GM12878 (cell line): ENCODE results near the gene MATN4. TPM values are rescaled to one million over a fixed set of nuclear protein-coding genes. Genes with fewer than 3 reads are reported as not detected.

Source experiments
- ATAC-seq: fragments of 200-7000 bp; cut with Tn5 transposase; 3 replicates; pipeline ENCODE4 v1.9.1; 2020; ENCODE audit warnings: mild to moderate bottlenecking, moderate library complexity
- BruUV-seq: library from RNA; stranded (reverse); fragments of 400-500 nt; replicated peaks from 2 replicates; lab custom pipeline; 2021; lab: Mats Ljungman, UMichigan
- CTCF ChIA-PET: fragments of 300-600 bp; sonication (Branson Sonifier 250); formaldehyde crosslinking; extraction: SDS; loops from one replicate; lab custom pipeline; 2021; ENCODE audit warnings: inconsistent platforms; lab: Yijun Ruan, JAX
- POLR2A ChIA-PET: fragments of 350-600 bp; formaldehyde crosslinking; extraction: SDS; loops from one replicate; lab custom pipeline; 2021; ENCODE audit warnings: inconsistent platforms; lab: Charles Lee
- RAD21 ChIA-PET: fragments of 300-600 bp; sonication (Branson Sonifier 250); formaldehyde crosslinking; loops from one replicate; lab custom pipeline; 2023; ENCODE audit warnings: antibody characterized with exemption; ENCODE audit not compliant: unreplicated experiment; lab: Charles Lee
- SMC1A ChIA-PET: fragments of 300-600 bp; sonication (Branson Sonifier 250); formaldehyde crosslinking; loops from one replicate; lab custom pipeline; 2023; ENCODE audit not compliant: unreplicated experiment, uncharacterized antibody; lab: Charles Lee
- DNase-seq: peaks from one replicate; pipeline ENCODE4 v3.0.0-alpha.2; 2011; ENCODE audit warnings: low read depth, low spot score
- FAIRE-seq: peaks from 3 replicates; lab custom pipeline; 2011; peaks lifted over from hg19 to GRCh38; lab: Jason Lieb, UNC
- H2AFZ ChIP-seq: 2 replicates; pipeline ENCODE4 v1.6.0; 2011; ENCODE audit warnings: low read depth, low read length, control low read depth; ENCODE audit not compliant: control insufficient read depth
- H3K27ac ChIP-seq: 2 replicates; pipeline ENCODE4 v1.5.1; 2011; ENCODE audit warnings: control low read depth; ENCODE audit not compliant: control insufficient read depth, insufficient read depth
- H3K27me3 ChIP-seq, 2 experiments: replicated peaks in 1 of 2; 2 replicates each; pipeline versions ENCODE4 v1.6.0 to v1.6.1; 2011; ENCODE audit warnings: low read length in 1 of 2; ENCODE audit not compliant: control insufficient read depth in 2 of 2, insufficient read depth in 2 of 2
- H3K36me3 ChIP-seq, 2 experiments: 2 replicates each; pipeline ENCODE4 v1.5.1; 2011; ENCODE audit warnings: low read length in 1 of 2; ENCODE audit not compliant: control insufficient read depth in 2 of 2, insufficient read depth in 2 of 2
- H3K4me1 ChIP-seq: 2 replicates; pipeline ENCODE4 v1.6.1; 2011; ENCODE audit warnings: mild to moderate bottlenecking, low read length, moderate library complexity, mixed read lengths; ENCODE audit not compliant: control insufficient read depth, insufficient read depth
- H3K4me2 ChIP-seq: 2 replicates; pipeline ENCODE4 v1.6.0; 2011; ENCODE audit warnings: control low read depth; ENCODE audit not compliant: control insufficient read depth, insufficient read depth
- H3K4me3 ChIP-seq: fragments of 200-600 bp; sonication (generic); 2 replicates; pipeline ENCODE4 v1.5.1; 2016
- H3K79me2 ChIP-seq: 2 replicates; pipeline ENCODE4 v1.6.0; 2011; ENCODE audit warnings: low read length; ENCODE audit not compliant: control insufficient read depth, insufficient read depth
- H3K9ac ChIP-seq: 2 replicates; pipeline ENCODE4 v1.8.0; 2011; ENCODE audit warnings: low read length, control low read depth, mixed read lengths; ENCODE audit not compliant: control insufficient read depth, insufficient read depth
- H3K9me3 ChIP-seq: replicated peaks from 3 replicates; pipeline ENCODE4 v1.5.1; 2011; ENCODE audit warnings: mild to moderate bottlenecking, low read length; ENCODE audit not compliant: control insufficient read depth, insufficient read depth
- H4K20me1 ChIP-seq: 2 replicates; pipeline ENCODE4 v1.6.0; 2011; ENCODE audit not compliant: control insufficient read depth, insufficient read depth
- ASH2L ChIP-seq: fragments of 300-600, 200-600 bp; sonication (generic); IDR thresholded peaks from 2 replicates; pipeline ENCODE4 v1.6.1; 2017; ENCODE audit warnings: low read depth, mild to moderate bottlenecking, borderline replicate concordance
- CBFB ChIP-seq: IDR thresholded peaks from 2 replicates; pipeline ENCODE4 v1.6.1; 2016; ENCODE audit warnings: antibody characterized with exemption, low read depth
- CBX3 ChIP-seq: fragments of 200-600 bp; sonication (generic); IDR thresholded peaks from 2 replicates; pipeline ENCODE4 v1.6.1; 2016; ENCODE audit warnings: low read depth, borderline replicate concordance
- CHD2 ChIP-seq: IDR thresholded peaks from 2 replicates; pipeline ENCODE4 v1.6.1; 2011; ENCODE audit warnings: low read depth, low read length, improper control_type of control experiment, borderline replicate concordance
- CREM ChIP-seq: IDR thresholded peaks from 2 replicates; pipeline ENCODE4 v1.6.1; 2014; ENCODE audit warnings: antibody characterized with exemption, low read depth
- ESRRA ChIP-seq: IDR thresholded peaks from 2 replicates; pipeline ENCODE4 v1.6.1; 2012; ENCODE audit warnings: mild to moderate bottlenecking, low read length, improper control_type of control experiment
- ETV6 ChIP-seq, 2 experiments: fragments of 450-650 bp in 1 of 2; IDR thresholded peaks in 1 of 2; conservative IDR thresholded peaks in 1 of 2; 2 replicates each; pipeline ENCODE4 v1.6.1; 2014; ENCODE audit warnings: antibody characterized with exemption in 1 of 2, borderline replicate concordance in 1 of 2, low read depth in 1 of 2, mild to moderate bottlenecking in 1 of 2, moderate library complexity in 1 of 2
- FOXM1 ChIP-seq: IDR thresholded peaks from 2 replicates; pipeline ENCODE4 v1.6.1; 2012; ENCODE audit warnings: low read depth, mild to moderate bottlenecking, inconsistent platforms, low read length, moderate library complexity
- HDGF ChIP-seq: fragments of 450-650 bp; IDR thresholded peaks from 2 replicates; pipeline ENCODE4 v1.6.1; 2016; ENCODE audit warnings: antibody characterized with exemption
- IKZF2 ChIP-seq, 2 experiments: fragments of 450-650 bp; IDR thresholded peaks; 2 replicates each; pipeline ENCODE4 v1.6.1; 2017; ENCODE audit warnings: mild to moderate bottlenecking in 2 of 2, moderate library complexity in 2 of 2
- NBN ChIP-seq: fragments of 450-650 bp; IDR thresholded peaks from 2 replicates; pipeline ENCODE4 v1.6.1; 2016
- RAD21 ChIP-seq: IDR thresholded peaks from 2 replicates; pipeline ENCODE4 v1.6.1; 2011; ENCODE audit warnings: mild to moderate bottlenecking, low read depth, low read length, moderate library complexity; ENCODE audit not compliant: insufficient read depth
- RELA ChIP-seq: fragments of 450-650 bp; IDR thresholded peaks from 2 replicates; pipeline ENCODE4 v1.8.0; 2014; ENCODE audit warnings: borderline replicate concordance; ENCODE audit not compliant: partially characterized antibody
- TBL1XR1 ChIP-seq: IDR thresholded peaks from 2 replicates; pipeline ENCODE4 v1.6.1; 2012; ENCODE audit warnings: low read depth, low read length, improper control_type of control experiment
- TCF3 ChIP-seq: IDR thresholded peaks from 2 replicates; pipeline ENCODE4 v1.6.1; 2012; ENCODE audit warnings: low read depth, mild to moderate bottlenecking, low read length, borderline replicate concordance; ENCODE audit not compliant: insufficient read depth
- ZSCAN29 ChIP-seq: fragments of 450-650 bp; IDR thresholded peaks from 2 replicates; pipeline ENCODE4 v1.6.1; 2017; ENCODE audit warnings: mild to moderate bottlenecking, moderate library complexity
- WGBS: methylation state at CpG from one replicate; pipeline ENCODE4 v1.1.6; 2016; ENCODE audit warnings: low lambda C conversion rate; ENCODE audit not compliant: insufficient replicate concordance, insufficient coverage; ENCODE audit errors: missing lambda C conversion rate; 5-methylcytosine and 5-hydroxymethylcytosine counted together
- in situ Hi-C: fragments of 300-500 bp; cut with MboI; formaldehyde crosslinking; loops from 9 replicates; pipeline ENCODE4 v1.14.3; 2018; ENCODE audit warnings: mixed read lengths
- intact Hi-C: fragments of 100-400 bp; cut with micrococcal nuclease; formaldehyde crosslinking; loops from one replicate; pipeline ENCODE4 v1.14.2; 2022; ENCODE audit not compliant: unreplicated experiment
- polyA plus RNA-seq, 11 experiments: library from polyadenylated mRNA; depleted of rRNA in 4 of 11; unstranded in 6 of 11; stranded (reverse) in 5 of 11; fragments of >200 nt; fragmentation: Nextera tagmentation in 4 of 11; fragmentation: Illumina TruSeq in 1 of 11; extraction: Ambion mirVana in 4 of 11; extraction: Trizol in 1 of 11; gene quantifications; 1 replicate in 1 of 11; 2 replicates in 10 of 11; pipeline versions ENCODE4 v1.2.1 to v1.2.3, GENCODE V29; 2011 to 2016; ENCODE audit warnings: inconsistent platforms in 2 of 11, missing spikeins in 2 of 11, low read depth in 1 of 11
- total RNA-seq, 4 experiments: library from RNA; depleted of rRNA in 3 of 4; stranded (reverse); fragments of >200 nt in 3 of 4; fragmentation: Illumina TruSeq in 1 of 4; extraction: Trizol in 1 of 4; gene quantifications; 2 replicates each; pipeline versions ENCODE4 v1.2.1 to v1.2.3, GENCODE V29; 2013 to 2021
- TF ChIP-seq, protein P1 (sequence below), 3 experiments: IDR thresholded peaks in 2 of 3; conservative IDR thresholded peaks in 1 of 3; 2 replicates each; pipeline ENCODE4 v1.5.1; 2011; ENCODE audit warnings: low read depth in 3 of 3, low read length in 3 of 3, mild to moderate bottlenecking in 3 of 3, control low read depth in 2 of 3, moderate library complexity in 2 of 3, inconsistent platforms in 1 of 3, mixed read lengths in 1 of 3; ENCODE audit not compliant: control insufficient read depth in 2 of 3, insufficient read depth in 1 of 3; ENCODE audit errors: extremely low read depth in 1 of 3
- TF ChIP-seq, protein P2 (sequence below): IDR thresholded peaks from 2 replicates; pipeline ENCODE4 v1.6.1; 2012; ENCODE audit warnings: low read length, inconsistent platforms

MATN4 gene
- total and polyA plus RNA-seq, 10 of the 15 experiments (the other 5 are each of a cell fraction or from before 2014, with no cell fraction given): 0.10 to 0.15 TPM; not detected in 8

DNA sequence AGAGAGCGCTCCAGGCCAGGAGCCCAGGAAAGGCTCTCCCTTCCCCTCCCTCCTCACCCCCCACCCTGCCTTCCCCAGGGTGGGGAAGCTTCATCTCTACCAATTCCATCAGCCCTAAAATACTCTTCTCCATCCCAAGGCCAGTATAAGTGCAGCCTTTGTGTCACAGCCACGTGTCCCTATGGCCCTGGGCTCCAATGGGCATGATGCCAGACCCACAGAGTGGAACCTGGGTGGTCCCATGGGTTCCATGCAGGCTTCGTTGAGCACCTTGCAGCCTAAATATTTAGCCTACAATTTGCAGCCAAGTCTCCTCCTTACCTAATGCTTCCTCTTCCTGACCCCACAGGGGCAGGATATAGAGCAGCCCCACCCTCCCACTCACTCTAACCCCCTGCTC is 976 bp upstream of the MATN4 start:
- no peaks in the 10 kb centered on the region for H3K4me1 ChIP-seq
- H4K20me1 ChIP-seq: no peaks in the 10 kb centered on the region
- ChIA-PET RAD21 (no interaction called here), SMC1A (no interaction called here), CTCF (interaction anchor here (0.6 to 1.2 kb wide), 2 partner anchors 10 to 171 kb away, joined by 3 to 7 read pairs; no protein-coding TSS in a partner anchor), POLR2A (no interaction called here)
- BruUV-seq: no TSS peak
- no peak overlapping the region for H3K9ac ChIP-seq
- in situ Hi-C loops (no loop called here), intact Hi-C loops (no loop called here)
- no peaks in the 10 kb centered on the region for H3K36me3 ChIP-seq
- no peaks in the 10 kb centered on the region for H3K79me2 ChIP-seq
- no peak overlapping the region for H3K27ac ChIP-seq
- H3K27me3 ChIP-seq: peaks cover 0 to 11% of the 10 kb centered on the region in 2 experiments; a peak in 1 of 4 replicates
- no peaks in the 10 kb centered on the region for H3K9me3 ChIP-seq
- no peak overlapping the region for H3K4me2 ChIP-seq
- TF ChIP-seq CREM: no peak
- TF ChIP-seq ETV6 (conservative IDR thresholded peaks at IDR 0.05 in 1 of 2, IDR thresholded peaks at IDR 0.05 in 1 of 2; ENCODE audit: borderline replicate concordance in 1 of 2, low read depth in 1 of 2): no peak
- no peak for TF ChIP-seq CBFB
- TF ChIP-seq ASH2L: no peak
- TF ChIP-seq NBN: no peak
- no peak for TF ChIP-seq CHD2
- no peak for TF ChIP-seq TBL1XR1
- TF ChIP-seq CBX3: no peak
- TF ChIP-seq, protein P1, sequence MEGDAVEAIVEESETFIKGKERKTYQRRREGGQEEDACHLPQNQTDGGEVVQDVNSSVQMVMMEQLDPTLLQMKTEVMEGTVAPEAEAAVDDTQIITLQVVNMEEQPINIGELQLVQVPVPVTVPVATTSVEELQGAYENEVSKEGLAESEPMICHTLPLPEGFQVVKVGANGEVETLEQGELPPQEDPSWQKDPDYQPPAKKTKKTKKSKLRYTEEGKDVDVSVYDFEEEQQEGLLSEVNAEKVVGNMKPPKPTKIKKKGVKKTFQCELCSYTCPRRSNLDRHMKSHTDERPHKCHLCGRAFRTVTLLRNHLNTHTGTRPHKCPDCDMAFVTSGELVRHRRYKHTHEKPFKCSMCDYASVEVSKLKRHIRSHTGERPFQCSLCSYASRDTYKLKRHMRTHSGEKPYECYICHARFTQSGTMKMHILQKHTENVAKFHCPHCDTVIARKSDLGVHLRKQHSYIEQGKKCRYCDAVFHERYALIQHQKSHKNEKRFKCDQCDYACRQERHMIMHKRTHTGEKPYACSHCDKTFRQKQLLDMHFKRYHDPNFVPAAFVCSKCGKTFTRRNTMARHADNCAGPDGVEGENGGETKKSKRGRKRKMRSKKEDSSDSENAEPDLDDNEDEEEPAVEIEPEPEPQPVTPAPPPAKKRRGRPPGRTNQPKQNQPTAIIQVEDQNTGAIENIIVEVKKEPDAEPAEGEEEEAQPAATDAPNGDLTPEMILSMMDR (IDR thresholded peaks at IDR 0.05 in 2 of 3, conservative IDR thresholded peaks at IDR 0.05 in 1 of 3; ENCODE audit: control insufficient read depth in 2 of 3, extremely low read depth in 1 of 3, insufficient read depth in 1 of 3, low read depth in 3 of 3, low read length in 3 of 3): no peak
- no peak for TF ChIP-seq ZSCAN29
- TF ChIP-seq, protein P2, sequence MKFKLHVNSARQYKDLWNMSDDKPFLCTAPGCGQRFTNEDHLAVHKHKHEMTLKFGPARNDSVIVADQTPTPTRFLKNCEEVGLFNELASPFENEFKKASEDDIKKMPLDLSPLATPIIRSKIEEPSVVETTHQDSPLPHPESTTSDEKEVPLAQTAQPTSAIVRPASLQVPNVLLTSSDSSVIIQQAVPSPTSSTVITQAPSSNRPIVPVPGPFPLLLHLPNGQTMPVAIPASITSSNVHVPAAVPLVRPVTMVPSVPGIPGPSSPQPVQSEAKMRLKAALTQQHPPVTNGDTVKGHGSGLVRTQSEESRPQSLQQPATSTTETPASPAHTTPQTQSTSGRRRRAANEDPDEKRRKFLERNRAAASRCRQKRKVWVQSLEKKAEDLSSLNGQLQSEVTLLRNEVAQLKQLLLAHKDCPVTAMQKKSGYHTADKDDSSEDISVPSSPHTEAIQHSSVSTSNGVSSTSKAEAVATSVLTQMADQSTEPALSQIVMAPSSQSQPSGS: no peak
- TF ChIP-seq RELA: no peak
- TF ChIP-seq FOXM1: no peak
- TF ChIP-seq TCF3: no peak
- TF ChIP-seq RAD21: no peak
- TF ChIP-seq IKZF2 (IDR thresholded peaks at IDR 0.05): no peak
- TF ChIP-seq ESRRA: no peak
- TF ChIP-seq HDGF: no peak
- DNase-seq (no peak), FAIRE-seq (no peak), ATAC-seq (no peak)
- no peak overlapping the region for H3K4me3 ChIP-seq
- H2AFZ ChIP-seq: no peak overlapping the region
- WGBS: 19% methylated on average over 3 of the region's 3 CpGs
